Measurements from ENCODE around the gene IL37.
"Not testable (repeated sequence)": the region's sequence is repeated elsewhere in the genome, so short reads cannot be mapped to it uniquely, and the experiment has no call there.

Gene IL37

GRCh38 chr2:112891385-112891831 is 19.6 kb upstream of the IL37 start:
- DNase-seq: no peak

DNA sequence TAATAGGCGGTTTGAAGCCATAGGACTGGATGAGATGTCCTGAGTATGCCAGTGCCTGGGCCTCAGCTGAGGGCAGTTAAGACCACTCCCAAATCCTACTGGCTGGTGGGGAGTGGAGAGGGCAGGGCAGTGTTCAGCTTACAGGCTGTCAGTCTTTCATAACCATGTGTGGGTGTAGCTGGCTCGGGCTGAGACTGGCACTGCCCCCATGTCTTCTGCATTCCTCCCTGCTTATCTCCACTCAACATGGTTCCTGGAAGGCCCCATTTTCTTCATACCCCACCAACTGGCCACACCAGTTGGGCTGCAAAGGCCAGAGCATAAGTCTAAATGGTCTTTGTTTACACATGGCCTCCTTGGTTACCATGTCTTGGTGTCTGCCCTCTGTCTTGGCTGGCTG is 17.2 kb upstream of the IL37 start:
- no peak for DNase-seq

- DNase-seq: no peak
Measured at GRCh38 chr2:112896909-112897623, 13.9 kb upstream of the IL37 start.

- no peak for DNase-seq
Measured at GRCh38 chr2:112897624-112897978, 13.4 kb upstream of the IL37 start.

DNA sequence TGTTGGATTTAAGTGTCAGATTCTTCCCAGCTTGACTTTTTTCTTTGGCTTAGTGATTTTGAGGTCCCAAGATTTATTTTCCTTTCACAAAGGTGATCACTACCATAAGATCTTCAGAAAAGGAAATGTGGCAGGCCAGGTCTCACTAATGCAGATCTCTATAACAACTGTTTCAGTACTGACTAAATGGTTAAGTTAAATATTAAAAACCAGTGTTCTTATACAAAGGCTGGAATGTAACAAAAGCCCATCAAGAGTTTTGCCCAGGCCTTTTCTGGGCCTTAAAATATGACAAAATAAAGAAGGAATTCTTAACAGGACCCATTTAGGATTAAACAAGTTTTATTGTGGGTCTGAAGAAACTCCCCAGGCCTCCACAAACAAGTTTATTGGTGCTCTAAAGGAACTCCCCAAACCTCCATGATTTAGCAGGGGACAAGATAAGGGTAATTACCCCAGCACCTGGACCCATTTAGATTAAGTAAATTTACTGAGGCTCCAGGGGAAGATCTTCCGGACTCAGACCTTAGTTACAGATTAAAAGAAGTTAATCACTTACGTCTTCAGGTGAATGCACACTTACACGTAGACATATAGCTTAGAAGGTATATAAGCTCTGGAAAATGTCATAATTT is 9.4 kb upstream of the IL37 start:
- DNase-seq: not testable (repeated sequence)

- no peak for DNase-seq
Measured at GRCh38 chr2:112902816-112903215, 8.1 kb upstream of the IL37 start.

DNA sequence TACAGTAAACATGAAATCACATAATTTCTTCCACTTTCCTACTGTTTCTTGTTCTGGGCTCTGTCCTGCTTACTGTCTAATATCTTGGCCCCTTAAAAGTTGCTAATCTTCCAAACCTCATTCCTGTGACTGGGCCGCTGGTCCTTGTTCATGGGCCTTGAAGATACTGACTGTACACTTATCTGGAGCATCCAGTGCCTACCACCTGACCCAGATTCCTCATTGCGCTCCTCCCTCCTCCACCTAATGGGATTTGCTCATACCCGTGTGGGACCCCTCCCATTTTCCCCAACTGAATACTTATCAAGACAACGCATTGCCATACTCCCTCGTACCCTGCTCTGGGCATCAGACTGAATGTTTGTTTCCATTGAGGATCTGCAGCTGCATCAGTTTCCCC is 6.1 kb upstream of the IL37 start:
- no peak for DNase-seq

DNA sequence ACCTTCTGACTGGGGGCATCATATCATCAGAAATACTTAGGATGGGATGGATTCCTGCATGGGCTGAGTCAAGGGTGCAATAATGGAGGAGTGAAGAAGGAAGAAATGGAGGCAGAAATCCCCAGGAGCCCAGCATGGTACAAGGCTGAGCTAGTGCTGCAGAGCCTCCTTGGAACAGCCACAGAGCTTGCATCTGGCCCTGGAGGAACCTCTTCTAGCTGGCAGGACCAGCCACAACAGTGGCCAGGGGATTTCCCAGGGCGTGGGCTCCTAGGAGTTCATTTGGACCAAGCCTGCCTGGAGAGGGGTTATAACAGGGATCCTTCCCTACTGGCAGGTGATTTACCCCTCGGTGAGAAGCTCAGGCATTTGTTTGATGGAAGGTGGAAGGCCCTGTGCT is 4.7 kb upstream of the IL37 start:
- no peak for DNase-seq

- no peak for DNase-seq
Measured at GRCh38 chr2:112907001-112907949, 3.7 kb upstream of the IL37 start.

GRCh38 chr2:112908559-112908958 is 2.4 kb upstream of the IL37 start:
- not testable (repeated sequence) for DNase-seq

GRCh38 chr2:112910219-112910618 is 746 bp upstream of the IL37 start:
- no peak for DNase-seq

GRCh38 chr2:112912403-112912802 is 1.4 kb downstream of the IL37 start:
- no peak for DNase-seq

DNA sequence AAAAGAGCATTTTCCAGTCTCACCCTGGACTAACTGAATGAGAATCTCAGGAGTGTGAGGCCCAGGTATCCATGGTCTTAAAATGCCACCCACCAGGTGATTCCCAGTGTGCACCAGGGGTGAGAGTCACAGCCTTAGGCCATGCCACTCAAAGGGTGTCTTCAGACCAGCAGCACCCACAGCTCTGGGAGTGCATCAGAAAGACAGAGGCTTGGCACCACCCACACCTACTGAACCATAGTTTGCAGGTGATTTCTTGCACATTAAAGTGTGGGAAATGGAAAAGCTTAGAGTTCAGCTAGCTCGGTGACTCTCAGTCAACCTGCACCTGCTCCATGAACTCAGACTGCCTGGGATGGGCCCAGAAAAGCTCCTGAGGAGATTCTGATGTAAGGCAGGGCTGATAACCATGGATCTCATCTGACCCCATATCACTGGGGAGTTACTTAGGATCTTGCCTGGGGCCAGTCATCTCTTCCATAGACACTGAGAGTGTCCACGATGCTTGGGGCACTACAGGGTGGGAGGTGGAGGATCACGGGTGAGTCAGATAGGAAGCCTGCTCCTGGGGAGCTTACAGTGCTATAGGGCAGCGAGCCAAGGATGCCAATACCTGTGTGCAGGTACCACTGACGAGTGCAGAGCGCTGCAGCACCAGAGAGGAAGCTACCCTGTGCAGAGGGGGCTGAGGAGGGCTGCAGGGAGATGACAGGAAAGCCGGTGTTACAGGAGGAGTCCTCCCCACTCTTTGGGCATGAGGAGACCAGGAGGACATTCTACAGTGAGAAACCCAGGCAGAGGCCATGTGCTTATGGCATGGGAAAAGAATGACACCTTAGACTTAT is 4.6 kb downstream of the IL37 start:
- peak; percentile 30 for DNase-seq

GRCh38 chr2:112916145-112916571 is 5.2 kb downstream of the IL37 start:
- peak; percentile 33 for DNase-seq

DNA sequence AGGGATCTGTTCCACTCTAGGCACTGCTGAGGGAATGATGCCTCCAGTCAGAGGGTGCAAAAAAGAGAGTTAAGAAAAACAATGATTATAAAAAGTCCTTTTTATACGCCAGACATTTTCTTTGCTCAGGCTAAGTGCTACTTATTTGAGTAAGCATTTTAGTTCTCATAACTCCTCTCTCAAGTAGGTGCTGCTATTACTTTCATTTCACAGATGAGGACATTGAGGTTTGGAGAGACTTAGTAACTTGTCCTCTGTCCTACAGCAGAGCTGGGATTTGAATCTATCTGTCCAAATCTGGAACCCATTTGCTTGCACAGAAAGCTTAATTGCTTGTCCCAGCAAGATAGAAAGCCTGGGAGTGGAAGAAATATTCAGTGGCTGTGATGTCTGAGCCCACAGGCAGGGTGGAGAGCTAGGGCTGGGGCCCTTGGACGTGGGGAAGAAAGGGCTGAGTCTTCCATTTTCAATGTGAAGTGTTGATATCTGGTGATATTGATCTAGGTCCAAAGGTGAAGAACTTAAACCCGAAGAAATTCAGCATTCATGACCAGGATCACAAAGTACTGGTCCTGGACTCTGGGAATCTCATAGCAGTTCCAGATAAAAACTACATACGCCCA is 5.8 kb downstream of the IL37 start:
- DNase-seq: no peak

DNA sequence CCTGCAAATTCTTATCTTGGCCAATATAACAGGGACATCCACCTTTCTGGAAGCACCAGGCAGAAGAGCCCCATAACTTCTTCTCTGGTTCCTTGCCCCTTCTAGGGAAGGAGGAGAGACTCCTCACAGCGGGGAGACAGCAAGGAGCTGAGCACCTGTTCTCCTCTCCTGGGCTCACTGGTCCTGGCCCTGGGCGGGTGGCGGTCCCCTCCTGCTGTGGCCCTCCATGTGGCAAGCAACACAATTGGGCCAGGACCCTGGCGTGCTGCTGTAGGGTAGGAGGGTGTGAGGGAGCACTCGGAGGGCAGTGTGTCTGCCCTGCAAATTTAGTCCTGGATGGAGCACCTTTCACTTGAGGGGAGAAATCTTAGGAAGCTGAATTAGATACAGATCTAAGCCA is 6.9 kb downstream of the IL37 start:
- DNase-seq: no peak

GRCh38 chr2:112918256-112918655 is 7.3 kb downstream of the IL37 start:
- DNase-seq: no peak

GRCh38 chr2:112919086-112919485 is 8.1 kb downstream of the IL37 start:
- no peak for DNase-seq

GRCh38 chr2:112920923-112921532 is 10.1 kb downstream of the IL37 start:
- DNase-seq: peak; percentile 17

GRCh38 chr2:112921982-112922381 is 11.0 kb downstream of the IL37 start:
- DNase-seq: no peak

GRCh38 chr2:112923237-112923966 is 12.4 kb downstream of the IL37 start:
- no peak for DNase-seq
